GM18508 (cell line): ENCODE measurements around the gene SMIM41.

Experiments
- ATAC-seq: cut with Tn5 transposase; IDR thresholded peaks from one replicate; pipeline ENCODE4 v1.9.1; 2021; ENCODE audit warnings: moderate number of reproducible peaks; ENCODE audit not compliant: insufficient read depth, unreplicated experiment

SMIM41 gene

GRCh38 chr12:52119398-52120254 lies 40.1 kb downstream of the SMIM41 start:
- no peak for ATAC-seq

GRCh38 chr12:52120951-52121823 lies 41.7 kb downstream of the SMIM41 start:
- ATAC-seq: no peak

- no peak for ATAC-seq
Measured at GRCh38 chr12:52121824-52122539, 42.5 kb downstream of the SMIM41 start.

- no peak for ATAC-seq
Measured at GRCh38 chr12:52122540-52122871, 43.0 kb downstream of the SMIM41 start.

- ATAC-seq: no peak
Measured at GRCh38 chr12:52122904-52123303, 43.4 kb downstream of the SMIM41 start.

- ATAC-seq: no peak
Measured at GRCh38 chr12:52123487-52124186, 44.1 kb downstream of the SMIM41 start.

GRCh38 chr12:52125476-52125900 lies 46.0 kb downstream of the SMIM41 start:
- no peak for ATAC-seq

- no peak for ATAC-seq
Measured at GRCh38 chr12:52126050-52126604, 46.6 kb downstream of the SMIM41 start.

GRCh38 chr12:52126605-52127578 lies 47.4 kb downstream of the SMIM41 start:
- no peak for ATAC-seq

GRCh38 chr12:52127683-52128450 lies 48.4 kb downstream of the SMIM41 start:
- no peak for ATAC-seq

- no peak for ATAC-seq
Measured at GRCh38 chr12:52130711-52131110, 51.2 kb downstream of the SMIM41 start.

- no peak for ATAC-seq
Measured at GRCh38 chr12:52132754-52133161, 53.3 kb downstream of the SMIM41 start.

GRCh38 chr12:52137746-52138145 lies 58.2 kb downstream of the SMIM41 start:
- ATAC-seq: no peak

- ATAC-seq: no peak
Measured at GRCh38 chr12:52139147-52139546, 59.6 kb downstream of the SMIM41 start.

- no peak for ATAC-seq
Measured at GRCh38 chr12:52139579-52140062, 60.1 kb downstream of the SMIM41 start.

GRCh38 chr12:52141306-52141705 lies 61.8 kb downstream of the SMIM41 start:
- ATAC-seq: no peak

- ATAC-seq: no peak
Measured at GRCh38 chr12:52141875-52142274, 62.4 kb downstream of the SMIM41 start.

- ATAC-seq: no peak
Measured at GRCh38 chr12:52142431-52142830, 62.9 kb downstream of the SMIM41 start.
